BE2C (cell line): Measurements from ENCODE around the gene VPS13D.

ENCODE experiments used
- DNase-seq: peaks from one replicate; pipeline ENCODE4 v3.0.0-alpha.2; 2020
- H3K27me3 ChIP-seq: fragments of 250-450 bp; sonication (Bioruptor Pico); 2 replicates; pipeline ENCODE4 v1.5.1; 2020; ENCODE audit warnings: mild to moderate bottlenecking
- H3K36me3 ChIP-seq: fragments of 250-450 bp; sonication (Bioruptor Pico); 2 replicates; pipeline ENCODE4 v1.5.1; 2020; ENCODE audit warnings: mild to moderate bottlenecking
- H3K4me1 ChIP-seq: fragments of 250-450 bp; sonication (Bioruptor Pico); 2 replicates; pipeline ENCODE4 v1.5.1; 2020
- H3K4me3 ChIP-seq: 2 replicates; pipeline ENCODE4 v1.5.1; 2011; ENCODE audit warnings: low read depth, low read length
- H3K9me3 ChIP-seq: fragments of 250-450 bp; sonication (Bioruptor Pico); 2 replicates; pipeline ENCODE4 v1.5.1; 2020
- TF ChIP-seq, protein P1 (sequence below): IDR thresholded peaks from 2 replicates; pipeline ENCODE4 v1.5.1; 2012; ENCODE audit warnings: mild to moderate bottlenecking, low read depth, low read length

VPS13D gene

DNA sequence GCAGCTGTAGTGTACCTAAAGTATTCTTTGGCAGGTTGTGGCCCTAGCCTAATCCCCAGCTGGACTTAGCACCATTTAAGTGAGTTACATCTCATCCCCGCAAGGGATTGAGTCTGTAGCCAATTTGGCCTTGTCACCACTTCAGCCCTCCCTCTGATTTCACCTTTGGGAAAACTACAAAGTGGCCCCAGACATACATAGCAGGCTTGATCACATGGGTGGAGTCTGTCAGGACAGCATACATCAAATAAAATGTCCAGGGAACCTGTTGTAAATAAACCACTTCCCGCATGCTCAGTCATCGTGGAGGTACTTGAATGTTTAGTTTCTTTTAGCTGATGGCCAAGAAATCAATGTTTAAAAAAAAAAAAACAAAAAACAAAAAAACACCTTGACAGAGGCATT is 245.7 kb downstream of the VPS13D start:
- Histone ChIP-seq H3K4me1 (no peaks in the 10 kb centered on the region; the same call in 1 of the 2 replicates), H3K4me3 (no peak overlapping the region), H3K36me3 (no peaks in the 10 kb centered on the region), H3K27me3 (no peaks in the 10 kb centered on the region), H3K9me3 (no peaks in the 10 kb centered on the region)
- no peak for DNase-seq
- TF ChIP-seq, protein P1, sequence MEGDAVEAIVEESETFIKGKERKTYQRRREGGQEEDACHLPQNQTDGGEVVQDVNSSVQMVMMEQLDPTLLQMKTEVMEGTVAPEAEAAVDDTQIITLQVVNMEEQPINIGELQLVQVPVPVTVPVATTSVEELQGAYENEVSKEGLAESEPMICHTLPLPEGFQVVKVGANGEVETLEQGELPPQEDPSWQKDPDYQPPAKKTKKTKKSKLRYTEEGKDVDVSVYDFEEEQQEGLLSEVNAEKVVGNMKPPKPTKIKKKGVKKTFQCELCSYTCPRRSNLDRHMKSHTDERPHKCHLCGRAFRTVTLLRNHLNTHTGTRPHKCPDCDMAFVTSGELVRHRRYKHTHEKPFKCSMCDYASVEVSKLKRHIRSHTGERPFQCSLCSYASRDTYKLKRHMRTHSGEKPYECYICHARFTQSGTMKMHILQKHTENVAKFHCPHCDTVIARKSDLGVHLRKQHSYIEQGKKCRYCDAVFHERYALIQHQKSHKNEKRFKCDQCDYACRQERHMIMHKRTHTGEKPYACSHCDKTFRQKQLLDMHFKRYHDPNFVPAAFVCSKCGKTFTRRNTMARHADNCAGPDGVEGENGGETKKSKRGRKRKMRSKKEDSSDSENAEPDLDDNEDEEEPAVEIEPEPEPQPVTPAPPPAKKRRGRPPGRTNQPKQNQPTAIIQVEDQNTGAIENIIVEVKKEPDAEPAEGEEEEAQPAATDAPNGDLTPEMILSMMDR: no peak

DNA sequence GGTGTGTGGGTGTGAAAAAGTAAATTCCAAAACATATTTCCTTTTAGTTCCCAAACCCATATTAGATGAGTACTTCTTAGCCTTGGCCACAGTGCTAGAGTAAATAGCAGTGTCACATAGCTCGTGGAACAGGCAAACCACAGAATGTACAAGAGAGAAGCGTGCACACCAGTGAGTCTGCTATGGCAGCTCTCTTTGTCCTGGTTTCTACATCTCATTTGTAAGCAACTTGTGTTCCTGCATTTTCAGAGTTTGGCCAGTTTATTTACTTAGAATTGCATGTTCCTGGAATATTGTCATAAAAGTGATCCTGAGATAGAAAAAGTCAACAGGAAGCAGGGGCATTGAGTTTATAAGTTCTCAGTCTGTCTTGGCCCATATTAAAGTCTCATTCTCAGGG is 246.1 kb downstream of the VPS13D start:
- Histone ChIP-seq H3K4me3 (no peak overlapping the region), H3K4me1 (no peaks in the 10 kb centered on the region; the same call in 1 of the 2 replicates), H3K9me3 (no peaks in the 10 kb centered on the region), H3K36me3 (no peaks in the 10 kb centered on the region), H3K27me3 (no peaks in the 10 kb centered on the region)
- TF ChIP-seq, protein P1: no peak
- DNase-seq: no peak

DNA sequence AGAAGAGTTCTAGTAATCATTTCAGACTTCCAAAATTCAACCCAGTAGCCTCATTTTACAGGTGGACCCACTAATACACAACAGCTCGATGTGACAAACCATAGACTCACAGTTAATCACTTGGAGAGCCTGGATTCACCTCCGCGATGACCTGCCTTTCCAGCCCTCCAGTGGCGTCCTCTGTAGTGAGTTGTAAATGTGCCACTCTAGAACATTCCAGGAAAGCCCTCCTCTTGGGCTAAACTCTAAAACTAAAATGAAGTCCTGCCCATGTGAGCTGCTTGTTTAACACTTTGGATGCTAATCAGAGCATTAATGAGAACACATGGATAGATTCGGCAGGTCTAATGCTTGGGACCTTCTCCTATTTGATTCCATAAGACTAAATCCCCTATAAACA is 247.5 kb downstream of the VPS13D start:
- H3K27me3 ChIP-seq: no peaks in the 10 kb centered on the region
- no peak for DNase-seq
- no peak overlapping the region for H3K4me3 ChIP-seq
- no peaks in the 10 kb centered on the region for H3K9me3 ChIP-seq
- H3K4me1 ChIP-seq: no peaks in the 10 kb centered on the region; the same call in 1 of the 2 replicates
- H3K36me3 ChIP-seq: no peaks in the 10 kb centered on the region
- TF ChIP-seq, protein P1: no peak

DNA sequence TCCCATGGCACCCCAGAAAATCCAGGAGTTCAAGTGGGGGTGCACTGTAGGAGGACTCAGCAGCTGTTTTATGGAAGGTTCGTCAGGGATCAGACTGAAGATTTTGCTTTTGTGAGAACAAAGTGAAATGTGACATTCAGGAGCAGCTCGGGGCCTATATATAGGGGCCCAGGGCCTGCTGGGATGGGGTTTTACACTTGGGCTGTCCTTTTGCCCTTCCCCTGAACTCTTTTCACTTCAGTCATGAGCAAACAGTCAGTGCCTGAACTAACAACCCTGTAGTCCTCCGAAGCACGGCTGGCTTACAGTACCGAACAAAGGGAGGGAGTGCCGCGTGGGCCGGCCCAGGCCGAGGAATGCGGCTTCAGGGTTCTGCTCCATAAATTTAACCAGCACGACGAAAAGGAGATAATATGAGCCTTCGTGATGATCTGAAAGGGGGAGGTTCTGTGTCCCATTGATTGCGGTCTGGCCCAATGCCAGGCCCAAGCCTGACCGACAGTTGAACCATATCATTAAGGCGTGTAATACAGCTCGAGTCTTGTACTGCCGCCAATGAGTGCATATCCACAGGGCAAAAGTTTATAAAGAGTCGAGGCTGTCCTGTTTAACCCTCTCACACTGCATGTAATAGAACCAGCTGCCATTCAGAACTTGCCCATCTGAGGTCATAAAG is 248.2 kb downstream of the VPS13D start:
- Histone ChIP-seq H3K4me3 (no peak overlapping the region), H3K4me1 (no peaks in the 10 kb centered on the region; the same call in 1 of the 2 replicates), H3K27me3 (no peaks in the 10 kb centered on the region), H3K9me3 (no peaks in the 10 kb centered on the region), H3K36me3 (no peaks in the 10 kb centered on the region)
- peak; percentile 60 for DNase-seq
- TF ChIP-seq, protein P1: no peak

DNA sequence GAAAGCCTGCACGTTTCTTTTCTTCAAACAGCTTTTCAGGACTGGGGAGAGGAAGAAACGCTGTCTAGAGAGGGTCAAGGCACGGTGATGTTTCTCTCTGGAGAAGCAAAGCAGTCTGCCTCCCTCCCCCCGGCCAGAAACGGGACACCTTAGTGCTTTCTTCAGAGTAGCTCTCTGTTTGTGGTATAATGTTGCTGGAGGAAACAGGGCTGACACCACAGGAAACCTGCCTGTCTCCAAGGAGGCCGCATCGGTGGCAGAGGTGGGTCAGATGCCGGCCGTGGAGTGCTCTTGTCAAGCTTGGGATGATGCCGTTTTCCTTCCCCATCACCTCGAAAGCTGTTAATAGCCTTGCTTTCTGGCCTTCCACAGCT is 248.8 kb downstream of the VPS13D start:
- H3K27me3 ChIP-seq: no peaks in the 10 kb centered on the region
- no peak overlapping the region for H3K4me3 ChIP-seq
- no peak for DNase-seq
- no peaks in the 10 kb centered on the region; the same call in 1 of the 2 replicates for H3K4me1 ChIP-seq
- TF ChIP-seq, protein P1: no peak
- no peaks in the 10 kb centered on the region for H3K9me3 ChIP-seq
- H3K36me3 ChIP-seq: no peaks in the 10 kb centered on the region

DNA sequence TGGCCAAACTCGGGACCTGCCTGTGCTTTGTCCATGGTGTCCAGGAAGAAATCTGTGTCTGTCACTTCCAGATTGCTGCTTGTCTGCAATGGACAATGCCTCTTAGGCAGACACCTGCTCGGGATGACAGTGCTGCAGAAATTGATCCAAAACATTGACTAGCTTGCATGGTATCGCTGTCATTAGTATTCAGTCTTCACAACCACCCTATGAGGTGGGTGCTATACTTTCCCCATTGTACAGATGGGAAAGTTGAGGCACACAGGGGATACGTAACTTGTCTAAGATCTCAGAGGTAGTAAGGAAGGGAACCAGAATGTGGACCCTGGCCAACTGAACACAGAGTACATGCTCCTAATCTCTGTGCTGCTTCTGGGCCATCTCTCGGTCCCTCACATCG is 249.5 kb downstream of the VPS13D start:
- Histone ChIP-seq H3K9me3 (no peaks in the 10 kb centered on the region), H3K27me3 (no peaks in the 10 kb centered on the region), H3K36me3 (no peaks in the 10 kb centered on the region), H3K4me3 (no peak overlapping the region), H3K4me1 (no peaks in the 10 kb centered on the region; the same call in 1 of the 2 replicates)
- TF ChIP-seq, protein P1: no peak
- DNase-seq: no peak
